ENCODE data around the gene COX4I1.
"Not testable (repeated sequence)": the region's sequence is repeated elsewhere in the genome, so short reads cannot be mapped to it uniquely, and the experiment has no call there.

COX4I1 gene

DNA sequence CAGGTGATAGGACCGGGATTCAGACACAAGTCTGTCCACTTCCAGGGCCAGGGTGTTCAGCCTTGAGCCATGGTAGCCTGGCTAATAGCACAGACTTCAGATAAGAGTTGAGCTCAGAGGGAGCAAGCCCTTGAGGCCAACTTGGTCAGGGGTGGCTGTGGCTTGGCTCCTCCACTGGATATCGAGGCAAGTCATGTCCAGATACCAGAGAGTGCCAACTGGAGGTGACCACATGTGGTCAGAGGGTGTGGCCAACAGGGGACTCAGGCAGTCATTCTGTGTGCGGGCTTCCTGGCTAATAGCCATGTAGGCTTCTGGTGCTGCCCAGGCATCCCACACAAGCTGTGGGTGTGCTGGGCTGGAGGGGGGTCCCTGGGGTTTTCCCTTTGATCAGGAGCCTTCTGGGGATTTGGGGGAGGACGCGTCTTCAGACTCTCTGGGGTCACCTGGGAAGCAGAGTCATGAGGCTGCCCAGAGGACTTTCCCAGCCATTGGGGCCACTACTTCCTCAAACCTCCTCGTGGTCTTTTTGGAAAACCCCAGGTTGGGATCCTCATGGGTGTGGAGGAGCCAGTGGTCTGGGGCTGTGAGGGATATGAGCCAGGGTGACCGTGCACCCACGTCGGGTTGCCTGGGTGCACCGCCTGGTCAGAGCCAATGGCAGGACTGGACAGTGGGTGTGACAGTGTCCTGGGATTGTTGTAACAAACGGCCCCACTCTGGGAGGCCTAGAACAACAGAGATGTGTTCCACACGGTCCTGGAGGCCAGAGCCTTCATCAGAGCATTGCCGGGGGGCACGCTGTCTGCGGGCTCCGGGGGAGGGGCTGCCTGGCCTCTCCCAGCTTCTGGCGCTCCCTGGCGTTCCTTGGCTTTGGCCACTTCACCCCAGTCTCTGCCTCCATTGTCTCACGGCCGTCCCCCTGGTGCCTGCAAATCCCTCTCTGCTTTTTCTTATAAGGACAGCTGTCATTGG is 25.0 kb downstream of the COX4I1 start:
- no peak for DNase-seq (ENCODE audit: low spot score)

DNA sequence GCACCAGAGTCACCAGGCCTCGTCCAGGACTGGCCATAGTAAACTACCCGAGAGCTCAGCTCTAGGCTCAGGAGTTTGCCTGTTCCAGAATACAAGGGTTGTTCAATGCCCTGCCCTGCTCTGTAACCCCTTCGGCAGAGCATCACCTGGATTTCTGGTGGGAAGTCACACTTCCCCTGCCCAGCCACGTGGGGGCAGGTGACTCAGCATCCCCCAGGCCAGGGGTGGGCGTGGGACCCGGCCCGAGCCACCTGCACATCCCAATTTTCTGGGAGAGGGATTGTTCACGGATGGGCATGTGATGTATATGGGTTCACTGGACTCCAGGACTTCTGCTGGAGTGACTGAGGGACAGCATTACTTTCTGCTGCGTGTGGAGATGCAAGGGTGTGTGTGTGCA is 25.8 kb downstream of the COX4I1 start:
- DNase-seq (ENCODE audit: low spot score), result no peak

DNA sequence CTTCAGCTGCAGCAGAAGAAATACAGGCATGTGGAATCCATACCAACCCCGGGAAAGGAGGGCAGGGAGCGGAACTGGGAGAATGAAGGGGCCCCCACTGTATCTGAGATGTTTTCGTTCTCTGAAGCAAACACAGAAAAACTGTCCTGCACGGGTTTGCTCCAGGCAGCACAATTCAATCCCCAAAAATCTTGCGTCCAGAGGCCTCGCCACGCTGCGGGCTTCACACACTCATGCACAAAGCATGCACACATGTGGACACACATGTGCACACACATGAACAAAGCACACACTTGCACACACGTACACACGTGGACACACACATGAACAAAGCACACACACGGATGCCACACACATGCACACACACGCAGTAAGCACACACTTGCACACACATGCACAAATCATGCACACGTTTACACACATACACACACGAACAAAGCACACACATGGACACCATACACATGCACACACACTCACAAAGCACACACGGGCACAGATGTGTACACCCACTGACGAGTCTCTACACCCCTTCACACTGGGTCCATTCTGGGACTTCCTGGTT is 27.3 kb downstream of the COX4I1 start:
- DNase-seq (ENCODE audit: low spot score), result no peak

DNA sequence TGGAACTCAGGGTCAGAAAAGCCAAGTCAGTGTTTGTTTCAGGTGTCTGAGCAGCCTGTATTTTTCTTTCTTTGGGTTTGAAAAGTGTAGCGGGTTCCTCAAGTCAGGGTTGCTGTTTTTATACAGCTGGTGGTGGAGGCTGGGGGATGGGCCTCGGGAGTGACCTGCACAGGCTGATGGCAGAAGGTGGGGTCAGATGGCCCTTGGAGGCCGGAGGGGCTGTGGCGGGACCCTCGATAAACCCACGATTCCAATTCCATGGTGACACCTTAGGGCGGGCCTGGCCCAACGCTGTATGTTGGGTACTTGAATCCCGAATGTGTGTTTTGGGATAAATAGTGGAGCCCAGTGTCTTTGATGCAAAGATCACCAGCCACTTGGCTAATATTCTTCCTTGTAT is 28.7 kb downstream of the COX4I1 start:
- no peak for DNase-seq (ENCODE audit: low spot score)

DNA sequence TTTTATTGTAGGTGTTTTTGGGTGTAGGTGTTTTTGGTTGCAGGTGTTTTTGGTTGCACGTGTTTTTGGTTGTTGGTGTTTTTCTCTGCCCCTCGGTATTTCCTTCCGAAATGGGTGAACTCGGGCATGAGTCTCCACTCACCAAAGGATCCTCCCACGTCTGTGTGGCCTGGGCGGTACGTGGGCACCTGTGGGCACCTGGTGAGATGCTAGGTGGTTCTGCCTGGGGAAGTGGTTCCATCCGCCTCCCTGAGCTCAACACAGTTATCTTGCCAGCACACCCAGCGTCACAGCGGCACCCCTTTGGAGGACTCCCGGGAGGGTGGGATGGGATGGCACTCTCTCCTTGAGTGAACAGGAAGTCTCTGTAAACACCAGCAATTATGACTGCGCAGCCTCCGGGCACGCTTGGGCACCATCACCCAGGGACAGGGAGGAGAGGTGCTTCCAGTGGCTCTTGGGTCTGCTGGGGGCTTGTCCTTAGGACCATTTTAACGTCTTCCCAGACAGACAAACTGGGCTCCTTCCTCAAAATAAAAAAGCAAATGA is 29.8 kb downstream of the COX4I1 start:
- no peak for DNase-seq (ENCODE audit: low spot score)

DNA sequence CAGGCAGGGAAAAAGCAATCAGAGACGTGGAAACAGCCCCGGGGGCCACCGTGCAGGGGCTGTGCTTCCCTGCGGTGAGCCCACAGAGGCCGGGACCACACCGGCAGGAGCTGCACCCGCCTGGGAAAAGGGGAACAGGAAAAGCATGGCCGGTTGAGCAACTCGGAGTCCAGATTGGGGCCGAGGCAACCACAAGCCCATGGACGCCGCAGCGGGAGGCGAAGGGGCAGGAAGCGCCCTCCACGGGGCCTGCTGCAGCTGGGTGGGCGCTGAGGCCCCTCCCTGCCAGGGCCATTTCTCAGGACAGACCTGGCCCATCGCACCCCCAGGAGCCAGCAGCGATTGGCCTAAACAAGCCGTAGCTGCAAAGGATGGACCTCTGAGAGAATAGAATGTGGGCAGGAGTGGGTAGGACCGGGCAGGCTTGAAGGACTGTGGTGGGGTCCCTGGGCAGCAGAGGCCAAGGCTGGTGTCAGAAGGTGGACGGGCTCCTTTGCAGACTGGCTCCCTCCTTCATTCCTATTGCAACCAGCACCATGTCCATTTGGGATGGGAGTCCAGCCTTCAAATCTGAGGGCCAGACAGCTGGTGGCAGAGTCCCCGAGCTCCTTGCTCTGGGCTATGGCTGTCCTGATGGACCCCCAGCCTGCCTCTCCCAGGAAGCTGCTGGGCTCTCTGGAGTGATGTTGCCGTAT is 30.4 kb downstream of the COX4I1 start:
- DNase-seq (ENCODE audit: low spot score), result no peak

DNA sequence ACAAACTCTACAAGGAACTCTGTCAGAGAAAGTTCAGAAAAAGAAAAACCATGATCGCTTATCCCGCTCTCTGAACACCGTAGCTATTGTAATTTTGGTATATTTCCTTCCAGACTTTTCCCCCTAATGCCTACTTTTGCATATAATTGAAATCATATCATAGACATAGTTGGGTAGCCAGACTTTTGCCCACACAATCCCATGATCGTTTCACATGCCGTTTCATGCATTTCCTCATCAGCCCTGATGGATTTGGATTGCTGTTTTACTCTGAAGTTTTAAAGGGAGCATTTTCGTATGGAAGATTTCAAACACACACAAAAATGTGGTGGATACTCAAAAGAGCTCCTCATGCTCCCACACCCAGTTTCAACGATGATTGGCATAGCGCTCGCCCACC is 31.3 kb downstream of the COX4I1 start:
- no peak for DNase-seq (ENCODE audit: low spot score)

DNA sequence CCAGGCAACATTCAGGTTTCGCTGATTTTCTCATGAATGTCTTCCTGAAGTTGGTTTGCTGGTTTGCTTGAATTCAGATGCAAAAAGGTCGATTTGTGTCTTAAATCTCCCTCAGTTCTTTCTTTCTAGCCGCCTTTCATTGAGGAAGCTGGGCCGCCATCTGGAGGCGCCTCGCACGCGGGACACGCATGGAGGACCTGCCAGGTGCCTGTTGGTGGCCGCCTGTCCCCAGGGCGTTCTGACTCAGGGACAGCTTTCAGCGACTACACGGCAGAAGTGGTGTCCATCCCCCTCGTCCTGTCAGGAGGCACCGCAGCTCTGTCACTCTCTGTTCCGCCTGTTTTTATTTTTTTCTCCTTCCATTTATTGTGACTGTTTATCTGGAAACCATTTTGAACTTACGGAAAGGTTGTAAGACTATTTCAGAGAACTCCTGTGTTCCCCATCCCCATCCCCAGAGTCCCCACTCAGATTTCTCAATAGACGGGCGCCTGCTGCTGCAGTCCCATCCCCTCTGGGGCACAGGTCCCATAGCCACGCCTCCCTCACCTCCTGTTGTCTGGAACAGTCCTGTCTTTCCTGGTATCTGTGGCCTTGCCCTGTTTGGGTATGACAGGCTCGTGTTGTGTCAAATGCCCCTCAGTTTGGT is 33.2 kb downstream of the COX4I1 start:
- no peak for DNase-seq (ENCODE audit: low spot score)

DNA sequence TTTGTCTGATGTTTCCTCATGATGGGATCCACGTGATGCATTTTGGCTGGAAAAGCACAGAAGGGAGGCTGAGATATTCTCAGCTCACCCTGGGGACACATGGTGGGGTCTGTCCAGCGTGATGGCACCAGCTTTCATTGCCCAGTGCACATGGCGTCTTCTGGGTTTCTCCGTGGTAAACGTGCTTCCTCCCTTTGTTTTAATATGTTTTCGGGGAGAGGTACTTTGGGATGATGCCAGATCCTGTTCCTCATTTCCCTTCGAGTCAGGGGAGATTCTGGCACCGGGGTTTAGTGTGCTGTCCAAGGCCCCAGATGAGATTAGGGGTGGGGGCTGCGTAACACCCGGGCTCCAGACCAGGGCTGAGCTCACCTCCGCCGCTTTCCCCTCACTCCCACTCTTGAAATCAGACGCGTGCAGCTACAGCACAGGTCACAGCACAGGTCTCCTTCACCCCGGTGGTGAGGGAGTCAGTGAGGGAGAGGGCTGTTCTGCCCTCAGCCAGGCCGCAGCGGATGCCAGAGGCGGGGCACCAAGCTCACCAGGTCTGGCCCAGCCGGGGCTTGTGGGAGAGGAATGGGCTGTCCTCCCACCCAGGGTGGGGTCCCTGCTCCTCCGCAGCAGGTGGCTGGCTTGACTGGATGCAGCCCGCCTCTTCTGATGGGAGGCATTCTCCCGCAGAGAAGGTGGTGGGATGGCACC is 33.9 kb downstream of the COX4I1 start:
- no peak for DNase-seq (ENCODE audit: low spot score)

DNA sequence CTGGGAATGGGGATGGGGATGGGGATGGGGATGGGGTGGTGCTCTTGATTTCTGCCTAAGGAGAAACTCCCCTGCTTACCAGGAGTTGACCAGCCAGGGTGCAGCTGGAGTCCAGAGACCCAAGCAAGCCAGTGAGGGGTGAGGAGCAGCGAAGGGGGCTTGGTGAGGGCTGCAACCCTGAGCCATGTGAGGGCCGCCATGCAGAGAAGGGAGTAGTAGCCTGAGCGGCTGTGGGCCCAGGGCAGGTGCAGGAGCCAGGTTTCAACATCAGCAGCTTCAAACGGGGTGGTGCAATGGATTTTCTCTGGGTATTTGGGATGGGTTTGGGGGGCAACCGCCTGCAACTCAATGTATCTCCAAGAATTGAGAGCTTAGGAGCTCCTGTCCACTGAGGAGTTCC is 35.2 kb downstream of the COX4I1 start:
- no peak for DNase-seq (ENCODE audit: low spot score)

DNA sequence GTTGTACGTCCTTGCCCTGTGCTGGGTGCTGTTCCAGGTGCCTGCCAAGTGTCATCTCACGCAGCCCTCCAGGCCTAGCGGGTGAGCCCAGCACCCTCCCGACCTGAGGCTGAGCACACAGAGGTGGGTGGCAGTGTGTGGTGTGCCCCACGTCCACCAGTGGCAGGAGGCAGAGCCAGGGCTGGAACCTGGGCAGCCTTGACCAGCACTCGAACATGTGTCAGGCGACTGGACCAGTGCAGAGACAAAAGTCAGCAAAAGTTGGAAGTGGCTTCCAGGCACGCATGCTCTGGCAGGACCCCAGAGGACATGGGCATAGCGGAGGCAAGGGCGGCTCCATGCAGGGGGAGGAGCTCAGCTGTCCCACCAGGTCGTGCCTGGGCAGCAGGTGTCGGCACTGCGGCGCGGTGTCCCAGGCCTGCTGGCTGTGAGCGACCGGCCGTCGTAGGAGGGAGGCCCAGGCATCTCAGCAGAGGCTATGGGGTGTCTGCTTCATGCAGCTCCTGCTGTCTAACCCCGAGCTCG is 35.8 kb downstream of the COX4I1 start:
- DNase-seq (ENCODE audit: low spot score), result no peak

DNA sequence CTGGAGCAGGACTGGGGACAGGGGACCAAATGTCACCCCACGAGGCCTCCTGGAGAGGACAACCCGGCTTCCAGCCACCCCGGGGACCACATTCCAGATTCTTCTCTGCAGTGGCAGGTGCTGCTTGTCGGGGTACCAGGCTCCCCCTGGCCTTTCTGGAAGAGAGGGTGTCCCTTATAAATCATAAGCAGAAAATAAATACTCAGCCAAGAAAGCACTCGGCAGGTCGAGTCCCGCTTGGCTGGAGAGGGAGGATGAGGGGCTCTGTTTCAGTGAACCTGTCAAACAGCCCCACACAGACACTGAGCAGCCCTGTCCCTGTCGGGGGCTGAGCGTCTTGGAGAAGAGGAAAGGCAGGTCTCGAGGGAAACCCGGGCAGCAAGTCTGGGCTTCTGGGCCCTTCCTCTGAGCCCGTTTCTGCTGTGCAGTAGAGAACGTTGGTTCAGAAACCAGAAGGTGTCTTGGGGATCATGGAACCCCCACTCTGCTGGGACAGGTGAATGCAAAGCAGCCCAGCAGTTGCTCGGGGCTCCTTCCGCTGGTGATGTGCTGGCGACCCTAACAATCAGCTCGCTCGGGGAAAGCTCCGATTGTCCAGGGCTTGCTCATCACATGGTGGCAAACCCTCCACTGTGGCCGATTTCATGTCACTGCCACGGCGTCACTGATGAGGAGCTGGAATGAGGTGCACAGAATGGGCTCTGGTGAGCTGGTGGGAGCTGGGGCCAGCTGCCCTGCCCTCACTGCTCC is 36.6 kb downstream of the COX4I1 start:
- DNase-seq (ENCODE audit: low spot score), result no peak

DNA sequence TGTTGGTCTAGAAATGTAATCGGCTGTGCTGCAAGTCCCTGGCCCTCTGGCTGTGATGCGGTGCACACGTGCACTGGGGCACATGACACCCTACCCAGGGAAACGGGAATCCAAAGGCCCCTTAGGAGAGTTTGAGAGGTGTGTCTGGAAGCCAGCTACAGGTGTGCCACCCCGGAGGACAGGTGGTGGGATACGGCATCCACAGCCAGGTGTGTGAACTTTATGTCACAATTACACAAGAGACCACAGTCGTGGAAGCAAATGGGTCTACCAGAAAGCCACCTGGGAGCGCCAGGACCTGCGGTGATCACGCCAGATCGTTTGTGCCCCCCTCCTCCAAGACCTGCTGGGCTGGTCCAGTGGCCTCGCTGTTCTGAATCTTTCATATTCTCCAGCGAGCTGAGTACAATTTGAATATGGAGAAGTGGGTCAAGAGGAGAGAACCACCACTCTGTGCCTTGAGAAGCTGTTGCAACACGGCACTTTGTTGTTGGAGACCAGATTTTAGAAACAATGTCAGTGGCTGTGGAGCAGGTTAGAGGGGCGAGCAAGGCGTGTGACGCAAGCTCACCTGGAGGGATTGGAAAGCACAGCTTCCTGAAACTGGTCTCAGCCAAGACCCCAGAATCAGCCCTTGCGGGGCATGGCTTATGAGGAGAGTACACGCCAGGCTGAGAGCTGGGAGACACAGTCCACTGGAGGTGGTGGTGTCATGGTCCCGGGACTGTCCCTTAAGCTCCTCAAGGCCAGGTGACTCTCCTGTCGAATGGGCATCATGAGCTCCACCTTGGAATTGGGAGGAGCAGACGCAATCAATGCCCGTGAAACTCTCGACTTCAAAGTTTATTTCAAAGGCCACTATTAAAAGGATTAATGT is 37.4 kb downstream of the COX4I1 start:
- DNase-seq (ENCODE audit: low spot score), result no peak

DNA sequence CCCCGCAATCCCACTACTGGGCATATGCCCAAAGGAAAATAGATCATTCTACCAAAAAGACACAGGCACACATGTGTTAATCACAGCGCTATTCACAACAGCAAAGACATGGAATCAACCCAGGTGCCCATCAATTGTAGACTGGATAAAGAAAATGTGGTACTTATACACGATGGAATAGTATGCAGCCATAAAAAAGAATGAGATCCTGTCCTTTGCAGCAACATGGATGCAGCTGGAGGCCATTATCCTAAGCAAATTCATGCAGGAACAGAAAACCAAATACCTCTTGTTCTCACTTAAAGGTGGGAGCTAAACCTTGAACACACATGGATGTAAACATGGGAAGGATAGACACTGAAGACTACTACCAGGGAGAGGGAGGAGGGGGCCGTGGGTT is 38.2 kb downstream of the COX4I1 start:
- DNase-seq (ENCODE audit: low spot score), result not testable (repeated sequence)

DNA sequence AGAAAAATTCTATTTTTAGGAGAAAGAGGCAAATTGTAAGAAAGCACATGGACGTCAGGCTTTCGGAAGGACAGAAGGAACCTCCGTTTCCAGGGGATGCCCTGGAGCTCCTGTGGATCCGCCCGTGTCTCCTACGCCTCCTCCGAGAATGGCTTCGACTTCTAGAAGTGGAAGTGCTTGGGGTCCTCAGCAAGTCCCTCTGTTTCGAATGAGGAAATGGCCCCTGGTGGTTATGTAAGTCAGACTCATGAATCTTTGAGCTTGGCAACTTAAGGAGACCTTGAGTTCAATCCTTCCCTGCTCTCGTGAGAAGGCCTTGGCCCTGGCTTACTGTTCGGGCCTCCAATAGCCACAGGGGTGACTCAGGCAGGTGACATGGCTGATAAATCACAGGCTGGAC is 38.9 kb downstream of the COX4I1 start:
- no peak for DNase-seq (ENCODE audit: low spot score)

DNA sequence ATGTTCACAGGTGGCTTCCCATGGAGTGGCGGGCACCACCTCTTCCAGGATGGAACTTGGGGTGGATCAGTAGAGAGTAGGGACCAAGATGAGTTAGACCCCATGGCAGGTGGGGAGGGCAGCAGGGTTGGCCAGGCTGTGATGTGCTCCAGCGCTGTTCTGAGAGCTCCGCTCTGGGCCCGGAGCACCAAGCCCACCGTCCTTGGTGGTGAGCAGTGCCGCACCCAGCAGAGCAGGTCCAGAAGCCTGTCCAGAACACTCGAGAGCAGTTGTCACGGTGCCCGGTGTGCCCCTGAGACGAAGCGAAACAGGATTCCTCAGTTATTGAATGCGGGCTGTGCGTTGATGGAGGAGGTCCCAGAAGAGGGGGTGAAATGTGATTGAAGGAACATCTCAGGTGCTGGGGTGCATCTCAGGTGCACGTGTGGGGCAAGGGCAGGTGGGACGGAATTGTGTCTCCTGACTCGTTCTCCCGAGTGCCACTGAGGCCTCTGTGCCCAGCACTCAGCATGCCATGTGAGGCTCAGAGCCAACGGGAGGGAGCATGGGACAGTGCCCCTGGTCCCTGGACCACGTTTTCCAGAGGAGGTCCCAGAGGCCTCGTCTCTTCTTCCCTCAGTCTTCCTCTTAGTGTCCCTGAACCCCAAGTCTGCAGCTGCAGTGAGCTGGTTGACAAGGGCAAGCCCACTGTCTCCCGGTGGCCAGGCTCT is 39.5 kb downstream of the COX4I1 start:
- no peak for DNase-seq (ENCODE audit: low spot score)

DNA sequence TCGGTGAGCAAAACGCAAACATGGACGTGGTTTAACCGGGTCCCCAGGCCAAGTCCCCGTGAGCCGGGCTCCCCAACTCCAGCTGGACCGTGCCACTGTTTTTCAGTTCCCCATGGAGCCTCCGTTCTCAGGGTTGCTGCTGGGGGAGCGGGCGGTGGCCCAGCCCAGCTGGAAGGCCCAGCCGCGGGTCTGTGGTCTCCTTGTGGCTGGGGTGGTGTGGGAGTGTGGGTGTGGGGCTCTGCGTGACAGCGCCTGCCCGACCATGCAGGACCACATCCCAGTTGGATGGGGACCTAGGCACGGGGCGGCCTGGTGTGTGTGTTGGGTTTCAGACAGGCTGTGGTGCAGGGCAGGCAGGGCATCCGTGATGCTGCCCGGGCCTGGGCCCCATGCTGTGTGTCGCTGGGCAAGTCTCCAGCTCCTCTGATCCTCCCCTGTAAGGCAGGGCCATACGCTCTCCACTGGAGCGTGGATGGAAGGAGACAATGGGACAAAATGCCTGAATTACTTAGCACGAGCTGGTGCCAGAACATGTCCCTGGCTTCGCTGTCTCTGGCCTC is 40.3 kb downstream of the COX4I1 start:
- DNase-seq (ENCODE audit: low spot score), result no peak

DNA sequence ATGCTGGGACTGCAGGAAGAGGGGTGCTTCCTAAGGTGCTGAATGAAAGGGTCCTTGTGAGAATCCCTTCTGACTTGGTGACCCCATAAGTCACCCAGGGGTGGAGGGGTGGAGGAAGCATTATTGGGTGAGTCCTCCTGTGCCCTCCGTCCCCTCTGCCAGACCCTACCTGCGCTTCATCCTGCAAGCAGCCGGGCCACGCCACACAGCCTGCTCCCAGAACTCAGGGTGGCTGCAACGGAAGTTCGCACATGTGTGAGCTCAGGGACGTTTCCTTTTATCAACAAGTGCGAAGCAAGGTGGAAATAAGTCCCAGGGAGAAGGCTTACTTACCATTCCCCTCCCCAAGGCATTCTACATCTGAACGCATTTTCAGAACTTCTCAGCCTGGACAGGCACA is 40.9 kb downstream of the COX4I1 start:
- no peak for DNase-seq (ENCODE audit: low spot score)

DNA sequence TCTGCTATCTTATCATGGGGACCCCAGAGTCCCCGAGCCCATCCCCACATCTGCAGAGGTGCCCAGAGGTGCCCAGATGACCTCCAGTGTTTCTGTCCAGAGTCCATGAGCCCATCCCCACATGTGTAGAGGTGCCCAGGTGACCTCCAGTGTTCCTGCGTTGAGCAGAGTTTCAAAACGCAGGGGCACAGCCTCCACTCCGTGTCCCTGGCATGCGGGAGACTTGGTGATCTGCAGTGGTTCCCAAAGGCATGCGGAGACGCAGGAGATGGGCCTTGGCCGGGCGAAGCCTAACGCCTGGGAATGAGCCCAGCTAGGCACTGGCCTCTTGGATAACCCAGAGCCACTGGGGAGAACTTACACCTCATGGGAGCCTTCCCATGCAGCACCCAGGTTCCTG is 41.3 kb downstream of the COX4I1 start:
- no peak for DNase-seq (ENCODE audit: low spot score)
